Trophoblast cell (in vitro differentiated cells and primary cell): ENCODE measurements around the gene SRGAP2B.
"Not testable (repeated sequence)": the region's sequence is repeated elsewhere in the genome, so short reads cannot be mapped to it uniquely, and the experiment has no call there.

Experiments used
- DNase-seq, 2 donors: peaks; one replicate each; pipeline ENCODE4 v3.0.0-alpha.2; 2016
- H2AFZ ChIP-seq: 2 replicates; pipeline ENCODE4 v1.6.1; 2013; ENCODE audit warnings: low read length, moderate library complexity, mild to moderate bottlenecking; ENCODE audit not compliant: insufficient read depth, poor library complexity
- H2AK5ac ChIP-seq: 2 replicates; pipeline ENCODE4 v1.6.1; 2013; ENCODE audit warnings: mild to moderate bottlenecking, low read length
- H2BK120ac ChIP-seq: 2 replicates; pipeline ENCODE4 v1.6.1; 2013; ENCODE audit warnings: low read length, mild to moderate bottlenecking, moderate library complexity; ENCODE audit not compliant: insufficient read depth, poor library complexity
- H2BK12ac ChIP-seq: 2 replicates; pipeline ENCODE4 v1.6.1; 2013; ENCODE audit warnings: mild to moderate bottlenecking, low read length, moderate library complexity
- H2BK5ac ChIP-seq: 2 replicates; pipeline ENCODE4 v1.6.1; 2013; ENCODE audit warnings: low read length, low read depth, moderate library complexity, mild to moderate bottlenecking; ENCODE audit not compliant: poor library complexity
- H3K14ac ChIP-seq: 2 replicates; pipeline ENCODE4 v1.6.1; 2013; ENCODE audit warnings: mild to moderate bottlenecking, low read length
- H3K18ac ChIP-seq: 2 replicates; pipeline ENCODE4 v1.6.1; 2013; ENCODE audit warnings: mild to moderate bottlenecking, low read length
- H3K23ac ChIP-seq: 2 replicates; pipeline ENCODE4 v1.6.1; 2013; ENCODE audit warnings: low read length
- H3K27ac ChIP-seq: 2 replicates; pipeline ENCODE4 v1.5.1; 2013; ENCODE audit warnings: low read depth, mild to moderate bottlenecking, inconsistent platforms, low read length, moderate library complexity
- H3K27me3 ChIP-seq: 2 replicates; pipeline ENCODE4 v1.6.1; 2013; ENCODE audit warnings: inconsistent platforms, mild to moderate bottlenecking, low read length, moderate library complexity; ENCODE audit not compliant: insufficient read depth
- H3K36me3 ChIP-seq, 2 experiments: 1 replicate in 1 of 2; 2 replicates in 1 of 2; pipeline ENCODE4 v1.6.1; 2013; ENCODE audit warnings: low read length in 2 of 2, mild to moderate bottlenecking in 2 of 2, moderate library complexity in 1 of 2; ENCODE audit not compliant: insufficient read depth in 2 of 2, control insufficient read depth in 1 of 2
- H3K4ac ChIP-seq: 2 replicates; pipeline ENCODE4 v1.6.1; 2013; ENCODE audit warnings: low read depth, mild to moderate bottlenecking, low read length, moderate library complexity
- H3K4me1 ChIP-seq, 2 experiments: 1 replicate in 1 of 2; 2 replicates in 1 of 2; pipeline ENCODE4 v1.6.1; 2013; ENCODE audit warnings: low read length in 2 of 2, mild to moderate bottlenecking in 2 of 2, moderate library complexity in 1 of 2; ENCODE audit not compliant: insufficient read depth in 2 of 2, control insufficient read depth in 1 of 2
- H3K4me2 ChIP-seq: 2 replicates; pipeline ENCODE4 v1.6.1; 2013; ENCODE audit warnings: inconsistent platforms, mild to moderate bottlenecking, low read length, moderate library complexity
- H3K4me3 ChIP-seq: 2 replicates; pipeline ENCODE4 v1.5.1; 2013; ENCODE audit warnings: mild to moderate bottlenecking, low read depth, low read length, inconsistent platforms
- H3K79me1 ChIP-seq: one replicate; pipeline ENCODE4 v1.6.1; 2013; ENCODE audit warnings: low read length
- H3K79me2 ChIP-seq: 2 replicates; pipeline ENCODE4 v1.6.1; 2013; ENCODE audit warnings: low read length, mild to moderate bottlenecking; ENCODE audit not compliant: control insufficient read depth, insufficient read depth, poor library complexity
- H3K9ac ChIP-seq: 2 replicates; pipeline ENCODE4 v1.6.1; 2013; ENCODE audit warnings: mild to moderate bottlenecking, low read length
- H3K9me3 ChIP-seq: 2 replicates; pipeline ENCODE4 v1.6.1; 2013; ENCODE audit warnings: low read depth, mild to moderate bottlenecking, control low read depth, inconsistent platforms, low read length; ENCODE audit not compliant: insufficient read depth
- H4K12ac ChIP-seq: 2 replicates; pipeline ENCODE4 v1.6.1; 2013; ENCODE audit warnings: low read depth, mild to moderate bottlenecking, low read length, moderate library complexity
- H4K8ac ChIP-seq: 2 replicates; pipeline ENCODE4 v1.6.1; 2013; ENCODE audit warnings: low read depth, mild to moderate bottlenecking, low read length, moderate library complexity
- H4K91ac ChIP-seq: one replicate; pipeline ENCODE4 v1.6.1; 2013; ENCODE audit warnings: low read depth, mild to moderate bottlenecking, low read length, moderate library complexity
- WGBS: extraction: QIAGEN DNeasy Blood & Tissue Kit; methylation state at CpG from one replicate; pipeline ENCODE4 v1.1.7; 2013; ENCODE audit warnings: missing lambda C conversion rate; ENCODE audit not compliant: insufficient read length, insufficient coverage; ENCODE audit errors: extremely low coverage; 5-methylcytosine and 5-hydroxymethylcytosine counted together

SRGAP2B gene

DNA sequence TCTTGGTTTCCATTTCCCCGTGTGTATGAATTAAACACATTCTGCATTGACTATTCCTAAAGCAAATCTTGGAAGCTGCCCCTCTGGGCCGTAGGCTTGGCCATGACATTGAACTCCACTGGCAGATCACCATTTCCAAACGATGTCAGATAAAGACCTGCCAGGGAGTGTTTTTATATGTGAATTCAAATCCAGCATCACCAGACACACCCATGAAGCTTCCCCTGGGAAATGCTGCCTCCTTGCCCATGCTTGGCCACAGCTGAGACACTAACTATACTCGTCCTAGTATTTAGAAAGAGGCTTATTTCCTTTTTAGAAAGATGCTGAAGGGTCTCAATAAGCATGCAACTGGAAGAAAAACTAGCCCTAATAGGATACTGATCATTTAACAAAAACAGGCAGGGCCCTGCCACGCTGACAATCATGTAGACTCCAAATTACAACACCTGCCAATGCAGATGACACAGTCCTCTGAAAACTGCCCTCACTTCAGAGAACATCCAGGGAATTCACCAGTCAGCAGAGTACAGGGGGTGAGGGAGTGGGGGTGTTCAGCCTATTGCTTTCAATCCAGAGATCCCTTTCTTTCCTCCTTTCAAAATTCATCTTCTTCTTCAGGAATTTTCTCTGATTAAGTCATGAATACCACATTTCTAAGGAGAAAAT lies 94.9 kb downstream of the SRGAP2B start:
- H4K12ac ChIP-seq, DNase-seq, H3K79me2 ChIP-seq, H3K27me3 ChIP-seq, H3K36me3 ChIP-seq, H4K8ac ChIP-seq, H3K4ac ChIP-seq, H3K4me3 ChIP-seq, H3K23ac ChIP-seq, H4K91ac ChIP-seq, H2BK120ac ChIP-seq, H2BK12ac ChIP-seq, H3K27ac ChIP-seq, H2AK5ac ChIP-seq, H3K79me1 ChIP-seq, H3K18ac ChIP-seq, H3K9me3 ChIP-seq, H3K4me1 ChIP-seq, H3K9ac ChIP-seq, H2AFZ ChIP-seq, H3K14ac ChIP-seq, H3K4me2 ChIP-seq, H2BK5ac ChIP-seq: not testable (repeated sequence)
- no CpG with 5 or more reads among the region's 5 CpGs for WGBS

DNA sequence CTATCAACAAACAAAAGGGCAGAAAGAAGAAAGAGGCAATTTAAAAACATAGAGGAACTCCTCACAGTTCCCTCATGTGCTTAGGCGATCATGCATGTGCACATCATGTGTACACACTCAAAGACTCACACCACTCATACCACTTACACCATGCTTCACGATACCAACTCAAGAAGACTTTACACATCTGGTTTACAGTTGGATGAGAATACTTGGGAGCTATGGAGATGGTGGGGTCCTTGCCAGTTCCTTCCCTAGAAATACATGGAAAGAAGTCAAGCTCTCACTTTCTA lies 96.2 kb downstream of the SRGAP2B start:
- no CpG with 5 or more reads among the region's 2 CpGs for WGBS

GRCh38 chr1:144998134-144998980 lies 96.8 kb downstream of the SRGAP2B start:
- H3K36me3 ChIP-seq, H3K14ac ChIP-seq, H3K18ac ChIP-seq, H2BK120ac ChIP-seq, H3K27me3 ChIP-seq, H3K4me2 ChIP-seq, H3K79me1 ChIP-seq, H3K4ac ChIP-seq, H3K27ac ChIP-seq, H2BK5ac ChIP-seq, H2BK12ac ChIP-seq, H3K4me3 ChIP-seq, H4K8ac ChIP-seq, H2AK5ac ChIP-seq, H4K12ac ChIP-seq, H3K9me3 ChIP-seq, H2AFZ ChIP-seq, H3K23ac ChIP-seq, H3K9ac ChIP-seq, H4K91ac ChIP-seq, DNase-seq, H3K79me2 ChIP-seq, H3K4me1 ChIP-seq: not testable (repeated sequence)
- no CpG with 5 or more reads among the region's 5 CpGs for WGBS

More for the DNA sequence above, 96.2 kb downstream of the SRGAP2B start:
- not testable (repeated sequence) for H2AFZ ChIP-seq, H2AK5ac ChIP-seq, H3K18ac ChIP-seq, H3K9me3 ChIP-seq, H2BK120ac ChIP-seq, DNase-seq, H2BK12ac ChIP-seq, H4K91ac ChIP-seq, H3K36me3 ChIP-seq, H3K27ac ChIP-seq, H2BK5ac ChIP-seq, H3K27me3 ChIP-seq, H3K4me2 ChIP-seq, H3K4me3 ChIP-seq, H3K4me1 ChIP-seq, H3K9ac ChIP-seq, H3K4ac ChIP-seq, H4K12ac ChIP-seq, H3K79me2 ChIP-seq, H3K14ac ChIP-seq, H4K8ac ChIP-seq, H3K23ac ChIP-seq, H3K79me1 ChIP-seq

GRCh38 chr1:144995833-144996410 lies 99.2 kb downstream of the SRGAP2B start:
- H2BK12ac ChIP-seq, H3K4me1 ChIP-seq, H3K4ac ChIP-seq, H3K4me3 ChIP-seq, H4K91ac ChIP-seq, H3K23ac ChIP-seq, H3K27me3 ChIP-seq, H3K4me2 ChIP-seq, H3K79me2 ChIP-seq, H4K12ac ChIP-seq, H4K8ac ChIP-seq, H3K9me3 ChIP-seq, H3K9ac ChIP-seq, H3K18ac ChIP-seq, H3K27ac ChIP-seq, H3K79me1 ChIP-seq, H2BK120ac ChIP-seq, H3K14ac ChIP-seq, H3K36me3 ChIP-seq, H2BK5ac ChIP-seq, H2AFZ ChIP-seq, H2AK5ac ChIP-seq: not testable (repeated sequence)
- peak in 1 of 2 donors; percentile 8 for DNase-seq
